Measurements from ENCODE around the gene TBATA.

TBATA gene

GRCh38 chr10:70740406-70741288 lies 44.5 kb downstream of the TBATA start:
- DNase-seq (ENCODE audit: insufficient read length, low spot score), result no peak
- no peak for TF ChIP-seq POLR2A (IDR thresholded peaks at IDR 0.05; ENCODE audit: low read depth, low read length)

DNA sequence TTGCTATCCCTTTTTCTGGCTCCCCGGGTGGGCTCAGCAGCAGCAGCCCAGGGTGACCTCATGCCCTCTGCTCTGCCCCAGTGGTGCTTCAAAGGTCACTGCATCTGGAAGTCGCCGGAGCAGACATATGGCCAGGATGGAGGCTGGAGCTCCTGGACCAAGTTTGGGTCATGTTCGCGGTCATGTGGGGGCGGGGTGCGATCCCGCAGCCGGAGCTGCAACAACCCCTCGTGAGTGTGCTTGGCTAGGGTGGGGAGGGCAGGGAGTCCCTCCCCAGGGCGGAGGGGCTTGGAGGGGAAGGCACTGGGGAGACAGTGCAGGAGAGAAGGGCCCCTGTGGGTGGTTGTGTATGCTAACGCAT lies 46.4 kb downstream of the TBATA start:
- no peak for TF ChIP-seq POLR2A (IDR thresholded peaks at IDR 0.05; ENCODE audit: low read depth, low read length)
- no peak for FAIRE-seq
- no peak for DNase-seq (ENCODE audit: insufficient read length, low spot score)

More at GRCh38 chr10:70740406-70741288, 44.5 kb downstream of the TBATA start:
- no peak for FAIRE-seq

DNA sequence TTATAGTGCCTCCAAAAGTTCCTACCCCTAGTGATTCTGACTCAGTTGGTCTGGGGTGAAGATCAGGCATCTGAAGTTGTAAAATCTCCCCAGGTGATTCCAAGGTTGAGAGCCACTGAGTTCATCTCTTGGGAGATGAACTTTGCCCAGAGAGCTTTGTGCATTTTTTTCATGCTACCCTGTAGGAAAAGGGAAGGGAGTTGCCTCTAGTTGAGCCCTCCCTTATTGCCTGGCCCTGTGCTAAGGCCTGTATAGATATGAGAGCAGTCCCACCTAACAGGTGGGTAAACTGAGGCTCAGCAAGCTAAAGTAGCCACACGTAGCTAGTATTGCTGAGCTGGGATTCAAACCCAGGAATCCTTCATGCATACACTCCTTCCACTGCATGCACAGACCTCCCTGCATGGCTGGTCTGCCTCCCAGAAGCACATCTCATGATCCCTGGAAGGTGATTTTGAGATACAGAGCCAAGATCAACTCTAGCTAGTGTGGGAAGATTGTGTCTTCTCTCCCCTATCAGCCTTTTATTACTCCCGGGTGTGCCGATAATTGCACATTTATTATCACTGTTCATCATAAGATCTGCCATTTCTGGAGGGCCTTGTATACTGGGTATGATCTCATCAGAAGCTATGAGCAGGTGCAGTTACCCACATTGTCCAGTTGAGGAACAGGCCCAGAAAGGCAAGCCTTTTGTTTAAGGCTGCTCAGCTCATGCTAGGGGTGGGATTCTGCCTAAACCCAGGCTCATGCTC lies 47.0 kb downstream of the TBATA start:
- no peak for TF ChIP-seq POLR2A (IDR thresholded peaks at IDR 0.05; ENCODE audit: low read depth, low read length)
- FAIRE-seq, result no peak

DNA sequence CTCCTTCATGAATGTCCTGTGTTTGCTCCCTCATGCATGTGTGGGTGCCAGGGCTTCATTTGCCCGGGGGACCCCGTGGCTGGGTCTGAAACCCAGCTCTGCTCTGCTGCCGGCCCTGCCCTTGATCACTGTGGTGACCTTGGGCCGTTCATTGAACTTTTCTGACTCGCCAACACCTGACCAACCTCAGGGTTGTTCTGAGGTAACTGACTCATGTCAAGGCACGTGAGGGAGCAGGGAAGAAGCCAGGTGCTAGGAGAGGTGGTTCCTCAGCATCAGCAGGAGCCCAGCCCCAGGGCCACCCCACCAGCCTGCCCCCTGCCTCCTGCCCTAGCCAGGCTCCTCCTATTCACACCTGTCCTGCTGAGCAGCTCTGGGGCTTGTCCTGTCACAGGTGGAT lies 47.9 kb downstream of the TBATA start:
- no peak for DNase-seq (ENCODE audit: insufficient read length, low spot score)
- no peak for FAIRE-seq
- no peak for TF ChIP-seq POLR2A (IDR thresholded peaks at IDR 0.05; ENCODE audit: low read depth, low read length)

More for the DNA sequence above, 47.0 kb downstream of the TBATA start:
- peak; percentile 36 for DNase-seq (ENCODE audit: insufficient read length, low spot score)

DNA sequence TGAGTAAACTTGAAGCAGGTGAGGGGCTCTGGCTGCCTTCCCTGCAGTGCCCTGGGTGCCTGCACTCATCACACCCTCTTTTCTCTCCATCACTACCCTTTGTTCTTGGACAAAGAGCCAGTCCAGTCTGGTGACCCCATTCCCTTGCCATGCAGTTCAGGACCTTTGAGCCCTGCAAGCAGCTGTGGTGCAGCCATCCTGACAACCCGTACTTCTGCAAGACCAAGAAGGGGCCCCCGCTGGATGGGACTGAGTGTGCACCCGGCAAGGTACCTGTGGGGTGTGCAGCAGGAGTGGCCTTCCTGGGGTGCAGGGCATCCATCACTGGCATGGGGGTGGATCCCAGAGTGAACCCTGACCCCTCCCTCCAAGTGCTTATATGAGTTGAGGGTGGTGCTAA lies 48.7 kb downstream of the TBATA start:
- FAIRE-seq (no peak), DNase-seq (ENCODE audit: insufficient read length, low spot score) (no peak)
- no peak for TF ChIP-seq POLR2A (IDR thresholded peaks at IDR 0.05; ENCODE audit: low read depth, low read length)

GRCh38 chr10:70735161-70735560 lies 50.0 kb downstream of the TBATA start:
- no peak for TF ChIP-seq POLR2A (IDR thresholded peaks at IDR 0.05; ENCODE audit: low read depth, low read length)
- DNase-seq (ENCODE audit: insufficient read length, low spot score) (no peak), FAIRE-seq (no peak)

GRCh38 chr10:70733051-70733450 lies 52.1 kb downstream of the TBATA start:
- FAIRE-seq (no peak), DNase-seq (ENCODE audit: insufficient read length, low spot score) (no peak)
- TF ChIP-seq POLR2A (IDR thresholded peaks at IDR 0.05; ENCODE audit: low read depth, low read length), result no peak

DNA sequence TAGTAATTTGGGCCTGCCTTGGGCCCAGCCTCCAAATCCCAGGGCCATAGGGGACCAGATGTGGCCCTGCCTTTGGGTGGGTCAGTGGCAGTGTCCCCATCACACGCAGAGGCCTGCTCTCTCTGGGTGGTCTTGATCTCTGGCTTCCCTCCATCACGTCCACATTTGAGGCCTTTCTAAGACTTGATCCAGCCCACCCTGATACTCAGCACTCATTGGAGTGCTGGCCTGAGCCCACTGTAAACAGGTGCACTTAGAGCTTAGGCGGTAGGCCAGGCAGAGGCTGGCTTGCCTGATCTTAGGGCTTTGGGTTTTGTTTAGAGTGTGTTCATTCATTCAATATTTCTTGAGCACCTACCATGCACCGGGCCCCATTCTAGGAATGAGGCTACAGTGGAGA lies 52.6 kb downstream of the TBATA start:
- FAIRE-seq, result no peak
- no peak for DNase-seq (ENCODE audit: insufficient read length, low spot score)
- TF ChIP-seq POLR2A (IDR thresholded peaks at IDR 0.05; ENCODE audit: low read depth, low read length), result no peak

DNA sequence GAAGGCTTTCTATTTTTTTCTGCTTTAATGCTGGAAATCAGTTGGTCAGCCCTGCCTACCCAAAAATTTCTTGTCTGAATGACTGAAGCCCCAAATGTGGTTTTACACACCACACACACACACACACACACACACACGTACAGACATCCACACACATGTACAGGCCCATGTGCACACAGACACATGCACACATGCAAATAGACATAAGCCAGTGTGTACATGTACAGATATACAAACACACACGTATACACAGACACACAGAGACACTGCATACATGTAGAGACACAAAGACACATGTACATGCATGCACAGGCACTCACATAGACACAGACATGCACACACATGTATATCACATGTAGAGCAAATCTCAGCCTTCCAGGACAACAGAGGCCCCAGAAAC lies 54.2 kb downstream of the TBATA start:
- no peak for DNase-seq (ENCODE audit: insufficient read length, low spot score)
- TF ChIP-seq POLR2A (IDR thresholded peaks at IDR 0.05; ENCODE audit: low read depth, low read length), result no peak
- no peak for FAIRE-seq

- FAIRE-seq (no peak), DNase-seq (ENCODE audit: insufficient read length, low spot score) (no peak)
- TF ChIP-seq POLR2A (IDR thresholded peaks at IDR 0.05; ENCODE audit: low read depth, low read length), result no peak
Measured at GRCh38 chr10:70729763-70730357, 55.3 kb downstream of the TBATA start.

- no peak for DNase-seq (ENCODE audit: insufficient read length, low spot score)
- no peak for FAIRE-seq
- TF ChIP-seq POLR2A (IDR thresholded peaks at IDR 0.05; ENCODE audit: low read depth, low read length), result no peak
Measured at GRCh38 chr10:70728328-70728727, 56.8 kb downstream of the TBATA start.

- no peak for TF ChIP-seq POLR2A (IDR thresholded peaks at IDR 0.05; ENCODE audit: low read depth, low read length)
- FAIRE-seq (no peak), DNase-seq (ENCODE audit: insufficient read length, low spot score) (no peak)
Measured at GRCh38 chr10:70726909-70727495, 58.2 kb downstream of the TBATA start.

DNA sequence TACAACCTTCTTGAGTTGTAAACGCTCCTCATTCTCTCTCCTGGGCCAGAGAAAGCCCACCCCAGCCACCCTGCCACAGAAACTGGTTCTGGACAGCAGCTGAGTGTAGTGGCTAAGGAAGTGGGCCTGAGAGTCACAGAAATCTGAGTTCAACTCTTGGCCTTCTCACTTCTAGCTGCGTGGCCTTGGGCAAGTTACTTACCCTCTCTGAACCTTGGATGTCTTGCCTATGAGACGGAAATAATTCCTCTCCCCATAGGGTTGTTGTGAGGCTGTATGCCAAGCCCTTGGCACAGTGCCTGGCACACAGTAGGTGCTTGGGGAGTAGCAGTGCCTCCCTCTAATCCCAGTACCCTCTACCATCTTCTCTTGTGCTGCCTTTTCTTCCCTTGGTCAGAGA lies 61.4 kb downstream of the TBATA start:
- FAIRE-seq (no peak), DNase-seq (ENCODE audit: insufficient read length, low spot score) (no peak)
- no peak for TF ChIP-seq POLR2A (IDR thresholded peaks at IDR 0.05; ENCODE audit: low read depth, low read length)

DNA sequence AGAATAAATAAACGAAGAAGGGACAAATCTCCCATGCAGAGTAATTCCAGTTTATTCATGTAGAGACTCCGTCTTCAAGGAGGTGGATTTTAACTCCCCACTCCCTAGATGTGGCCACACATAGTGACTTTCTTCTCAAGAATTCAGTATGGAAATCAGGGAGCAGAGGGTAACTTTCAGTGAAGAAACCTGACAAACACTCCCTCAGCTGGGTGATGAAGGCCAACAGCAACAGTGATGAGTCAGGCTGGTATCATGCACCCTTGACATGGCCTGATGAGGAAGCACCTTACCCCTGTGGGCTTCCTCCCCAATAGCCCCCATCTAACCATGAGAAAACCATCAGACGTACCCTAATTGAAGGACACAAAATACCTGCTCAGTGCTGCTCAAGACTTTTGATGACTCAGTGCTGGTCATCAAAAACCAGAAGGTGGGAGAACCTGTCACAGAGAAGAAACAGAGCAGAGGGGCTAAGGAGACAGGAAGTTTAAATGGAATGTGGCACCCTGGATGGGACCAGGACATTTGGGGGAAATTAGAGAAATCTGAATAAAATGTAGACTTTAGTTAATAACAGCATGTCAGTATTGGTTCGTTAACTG lies 62.3 kb downstream of the TBATA start:
- no peak for FAIRE-seq
- DNase-seq (ENCODE audit: insufficient read length, low spot score), result peak; percentile 61
- no peak for TF ChIP-seq POLR2A (IDR thresholded peaks at IDR 0.05; ENCODE audit: low read depth, low read length)

Data from H54 (cell line).